Epithelial cell of proximal tubule (primary cell): ENCODE data around the gene FIG4. TPM values are rescaled to one million over a fixed set of nuclear protein-coding genes. Genes with fewer than 3 reads are reported as not detected.
A peak's percentile ranks its signal among the peaks of the same experiment; 100 is the strongest.

Experiments used
- DNase-seq: peaks from one replicate; pipeline ENCODE4 v3.0.0-alpha.2; 2011; ENCODE audit warnings: low read depth
- H3K4me3 ChIP-seq: 2 replicates; pipeline ENCODE4 v1.5.1; 2011; ENCODE audit warnings: low read depth, mild to moderate bottlenecking, low read length
- total RNA-seq: library from RNA; depleted of rRNA; stranded (reverse); fragments of >200 nt; gene quantifications from 2 replicates; pipeline ENCODE4 v1.2.3, GENCODE V29; 2015
- TF ChIP-seq, protein P1 (sequence below): conservative IDR thresholded peaks from 2 replicates; pipeline ENCODE4 v1.5.1; 2012; ENCODE audit warnings: low read depth, mild to moderate bottlenecking, low read length

The FIG4 gene
- total RNA-seq, 1 donor from 2014 or later, result 15.5 TPM

- H3K4me3 ChIP-seq, result no peak overlapping the region
- DNase-seq, result no peak
- TF ChIP-seq, protein P1, sequence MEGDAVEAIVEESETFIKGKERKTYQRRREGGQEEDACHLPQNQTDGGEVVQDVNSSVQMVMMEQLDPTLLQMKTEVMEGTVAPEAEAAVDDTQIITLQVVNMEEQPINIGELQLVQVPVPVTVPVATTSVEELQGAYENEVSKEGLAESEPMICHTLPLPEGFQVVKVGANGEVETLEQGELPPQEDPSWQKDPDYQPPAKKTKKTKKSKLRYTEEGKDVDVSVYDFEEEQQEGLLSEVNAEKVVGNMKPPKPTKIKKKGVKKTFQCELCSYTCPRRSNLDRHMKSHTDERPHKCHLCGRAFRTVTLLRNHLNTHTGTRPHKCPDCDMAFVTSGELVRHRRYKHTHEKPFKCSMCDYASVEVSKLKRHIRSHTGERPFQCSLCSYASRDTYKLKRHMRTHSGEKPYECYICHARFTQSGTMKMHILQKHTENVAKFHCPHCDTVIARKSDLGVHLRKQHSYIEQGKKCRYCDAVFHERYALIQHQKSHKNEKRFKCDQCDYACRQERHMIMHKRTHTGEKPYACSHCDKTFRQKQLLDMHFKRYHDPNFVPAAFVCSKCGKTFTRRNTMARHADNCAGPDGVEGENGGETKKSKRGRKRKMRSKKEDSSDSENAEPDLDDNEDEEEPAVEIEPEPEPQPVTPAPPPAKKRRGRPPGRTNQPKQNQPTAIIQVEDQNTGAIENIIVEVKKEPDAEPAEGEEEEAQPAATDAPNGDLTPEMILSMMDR, result no peak
Measured at GRCh38 chr6:109686566-109687265, 4.4 kb upstream of the FIG4 start.

- peak; percentile 71 for DNase-seq
- no peak overlapping the region for H3K4me3 ChIP-seq
- TF ChIP-seq, protein P1, result no peak
Measured at GRCh38 chr6:109687271-109687761, 3.8 kb upstream of the FIG4 start.

DNA sequence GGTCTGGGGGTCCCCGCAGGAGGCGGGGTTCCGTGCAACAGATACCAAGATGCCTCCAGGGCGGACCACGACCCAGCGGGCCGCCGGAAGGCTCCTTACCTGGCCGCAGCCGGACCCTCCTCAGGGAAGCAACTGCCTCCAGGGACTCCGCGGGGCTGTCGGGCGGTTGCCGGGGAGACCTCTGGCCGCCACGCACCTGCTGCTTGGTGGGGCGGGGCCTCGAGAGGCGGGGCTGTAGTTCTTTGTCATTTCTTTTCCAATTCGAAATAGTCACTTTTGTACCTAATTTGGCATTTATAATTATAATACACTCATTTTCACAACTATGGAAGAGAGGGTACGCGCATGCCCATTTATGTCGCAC lies 741 bp upstream of the FIG4 start:
- TF ChIP-seq, protein P1, result no peak
- DNase-seq, result no peak
- peak overlapping the region; percentile 90 for H3K4me3 ChIP-seq

- no peak for DNase-seq
- TF ChIP-seq, protein P1, result no peak
- H3K4me3 ChIP-seq, result no peak overlapping the region
Measured at GRCh38 chr6:109693111-109693510, 2.0 kb downstream of the FIG4 start.

- H3K4me3 ChIP-seq, result no peak overlapping the region
- DNase-seq, result no peak
- TF ChIP-seq, protein P1, result peak; percentile 42
Measured at GRCh38 chr6:109695468-109695867, 4.4 kb downstream of the FIG4 start.

DNA sequence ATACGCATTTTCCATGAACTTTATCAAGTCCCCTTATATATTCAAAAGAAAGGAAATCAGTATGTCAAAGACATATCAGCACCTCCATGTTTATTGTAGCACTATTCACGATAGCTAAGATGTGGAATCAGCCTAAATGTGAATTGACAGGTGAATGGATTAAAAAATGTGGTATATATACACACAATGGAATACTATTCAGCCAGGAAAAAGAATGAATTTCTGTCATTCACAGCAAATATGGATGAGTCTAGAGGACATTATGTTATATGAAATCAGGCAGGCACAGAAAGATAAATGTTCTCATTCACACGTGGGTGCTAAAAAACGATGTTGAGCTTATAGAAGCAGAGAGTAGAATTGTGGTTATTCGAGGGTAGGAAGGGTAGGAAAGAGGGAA lies 5.3 kb downstream of the FIG4 start:
- no peak for DNase-seq
- H3K4me3 ChIP-seq, result no peak overlapping the region
- TF ChIP-seq, protein P1, result no peak

- no peak overlapping the region for H3K4me3 ChIP-seq
- DNase-seq, result no peak
- TF ChIP-seq, protein P1, result no peak
Measured at GRCh38 chr6:109701221-109701620, 10.1 kb downstream of the FIG4 start.
